ACHN (cell line): ENCODE data around the gene TEP1.
A peak's percentile ranks its signal among the peaks of the same experiment; 100 is the strongest.
"Not testable (repeated sequence)": the region's sequence is repeated elsewhere in the genome, so short reads cannot be mapped to it uniquely, and the experiment has no call there.

Source experiments
- DNase-seq: peaks from one replicate; pipeline ENCODE4 v3.0.0-alpha.2; 2015
- in situ Hi-C: cut with HindIII; loops from 2 replicates; pipeline ENCODE4 v1.10.0; 2017; ENCODE audit warnings: low sequenced_read_pairs, low pct_ligation_motif_present, low pct_unique_long_range_greater_than_20kb

TEP1 gene

DNA sequence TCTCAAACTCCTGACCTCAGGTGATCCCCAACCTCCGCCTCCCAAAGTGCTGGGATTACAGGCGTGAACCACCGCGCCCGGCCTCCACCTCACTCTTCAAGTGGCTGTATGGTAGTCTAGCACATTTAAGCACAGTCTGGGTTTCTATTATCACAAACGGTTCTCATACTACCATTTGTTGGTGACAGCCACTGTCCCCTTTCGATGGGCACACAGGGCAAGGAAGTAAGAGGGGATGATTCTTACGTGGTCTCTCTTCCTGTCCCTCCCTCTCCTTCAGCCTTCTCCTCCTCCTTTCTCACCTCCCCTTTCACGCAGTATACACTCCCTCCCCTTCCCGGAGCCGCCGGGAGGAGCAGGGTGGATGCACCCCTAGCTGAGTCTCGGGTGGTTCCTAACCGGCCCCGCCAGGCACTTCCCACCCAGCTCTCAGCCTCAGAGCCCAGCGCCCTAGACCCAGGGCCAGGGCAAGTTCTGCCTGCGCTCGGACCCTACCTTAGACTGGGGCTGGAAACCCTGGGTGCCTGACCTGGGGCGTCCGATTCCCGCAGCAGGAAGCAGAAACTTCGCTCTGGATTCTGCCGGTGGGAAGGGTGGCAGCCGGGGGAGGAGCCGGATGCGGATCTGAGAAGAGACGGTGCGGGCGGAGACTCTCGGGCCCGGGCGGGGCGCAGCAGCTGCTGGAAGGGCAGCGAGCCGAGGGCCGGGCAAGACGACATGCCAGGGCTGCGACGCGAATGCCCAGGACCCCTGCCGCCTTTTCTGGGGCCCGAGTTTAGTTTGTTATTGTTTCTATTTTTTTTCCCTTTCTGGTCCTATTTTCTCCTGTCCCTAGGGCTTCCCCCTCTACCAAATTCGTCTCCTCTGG is at the start of gene TEP1:
Gene TEP1 (minus strand): TSS at position 626 of the 868 bp plus-strand sequence. CDS start 5,062 bp downstream, outside the sequence.
- in situ Hi-C loops: no loop called here
- peak; percentile 83 for DNase-seq

GRCh38 chr14:20461225-20462141 is 48.2 kb upstream of the TEP1 start, which contains the start of gene PIP4P1:
TSS of gene PIP4P1 (minus strand) at chr14:20461434. CDS start at chr14:20461325, 109 bp downstream.
- peak; percentile 99 for DNase-seq
- in situ Hi-C loops: no loop called here

GRCh38 chr14:20460458-20461224 is 47.3 kb upstream of the TEP1 start:
- in situ Hi-C loops: no loop called here
- peak; percentile 18 for DNase-seq

DNA sequence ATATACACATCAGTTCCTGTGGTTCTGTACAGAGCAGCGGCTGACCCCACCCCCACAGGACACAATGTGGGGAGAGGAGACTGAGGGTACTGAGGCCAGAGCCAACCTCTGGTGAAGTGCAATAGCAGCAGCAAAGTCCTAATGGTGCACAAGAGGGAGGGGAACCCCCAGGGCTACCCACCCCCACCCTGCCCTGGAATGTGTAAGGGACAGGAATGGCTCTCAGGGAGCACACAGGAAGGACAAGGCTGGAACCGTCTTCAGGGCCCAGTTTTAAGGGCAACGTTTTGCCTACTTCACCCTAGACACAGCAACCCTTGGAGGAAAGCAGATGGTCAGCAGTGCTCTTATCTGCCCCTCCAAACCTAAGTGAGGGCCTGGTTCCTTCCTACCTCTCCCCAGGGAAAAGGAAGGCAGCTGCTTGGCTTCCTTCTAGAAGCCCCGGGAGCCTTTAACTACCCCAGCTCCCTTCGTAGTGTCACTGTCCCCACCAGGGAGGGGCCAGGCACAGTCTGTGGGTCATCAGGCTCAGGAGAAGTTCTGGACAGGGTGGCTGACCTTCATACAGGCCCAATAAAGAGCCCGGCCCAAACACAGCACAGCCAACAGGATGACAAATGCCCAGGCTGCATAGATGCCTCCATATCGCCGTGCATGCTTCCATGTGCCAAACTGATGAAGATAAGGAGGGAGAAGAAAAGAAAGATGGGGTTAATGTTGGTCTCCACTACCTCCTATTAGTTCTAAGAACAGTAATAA is 44.9 kb upstream of the TEP1 start:
- DNase-seq: no peak
- in situ Hi-C loops: no loop called here

GRCh38 chr14:20456971-20457370 is 43.7 kb upstream of the TEP1 start:
- no peak for DNase-seq
- in situ Hi-C loops: no loop called here

- in situ Hi-C loops: no loop called here
- peak; percentile 84 for DNase-seq
These were observed 42.3 kb upstream of the TEP1 start for GRCh38 chr14:20455355-20456300.

- in situ Hi-C loops: no loop called here
- peak; percentile 97 for DNase-seq
These were observed 41.4 kb upstream of the TEP1 start, which contains the start of the genes APEX1 and OSGEP for GRCh38 chr14:20454516-20455354. TSS of gene APEX1 (plus strand) at chr14:20455226. CDS start at chr14:20455646, 420 bp downstream. TSS of gene OSGEP (minus strand) at chr14:20454812. CDS start at chr14:20454683, 129 bp downstream.

DNA sequence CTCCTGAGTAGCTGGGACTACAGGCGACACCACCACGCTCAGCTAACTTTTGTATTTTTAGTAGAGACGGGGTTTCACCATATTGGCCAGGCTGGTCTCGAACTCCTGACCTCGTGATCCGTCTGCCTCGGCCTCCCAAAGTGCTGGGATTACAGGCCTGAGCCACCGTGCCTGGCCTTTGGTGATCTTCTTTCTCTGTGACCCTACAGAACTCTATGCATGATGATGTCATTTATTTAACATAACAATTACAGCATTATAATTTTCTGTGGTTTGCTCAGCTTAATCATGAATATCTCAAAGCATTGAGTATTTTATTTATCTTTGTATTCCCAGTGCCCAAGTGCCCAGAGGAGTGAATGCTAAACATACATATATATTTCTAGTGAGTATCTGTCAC is 39.5 kb upstream of the TEP1 start:
- in situ Hi-C loops, DNase-seq: not testable (repeated sequence)

GRCh38 chr14:20446889-20447288 is 33.6 kb upstream of the TEP1 start:
- no peak for DNase-seq
- in situ Hi-C loops: no loop called here

GRCh38 chr14:20443650-20444049 is 30.3 kb upstream of the TEP1 start:
- DNase-seq, in situ Hi-C loops: not testable (repeated sequence)

GRCh38 chr14:20441461-20441860 is 28.2 kb upstream of the TEP1 start:
- in situ Hi-C loops: no loop called here
- no peak for DNase-seq

GRCh38 chr14:20440882-20441281 is 27.6 kb upstream of the TEP1 start:
- in situ Hi-C loops: no loop called here
- no peak for DNase-seq

GRCh38 chr14:20440465-20440864 is 27.2 kb upstream of the TEP1 start:
- DNase-seq: no peak
- in situ Hi-C loops: no loop called here

DNA sequence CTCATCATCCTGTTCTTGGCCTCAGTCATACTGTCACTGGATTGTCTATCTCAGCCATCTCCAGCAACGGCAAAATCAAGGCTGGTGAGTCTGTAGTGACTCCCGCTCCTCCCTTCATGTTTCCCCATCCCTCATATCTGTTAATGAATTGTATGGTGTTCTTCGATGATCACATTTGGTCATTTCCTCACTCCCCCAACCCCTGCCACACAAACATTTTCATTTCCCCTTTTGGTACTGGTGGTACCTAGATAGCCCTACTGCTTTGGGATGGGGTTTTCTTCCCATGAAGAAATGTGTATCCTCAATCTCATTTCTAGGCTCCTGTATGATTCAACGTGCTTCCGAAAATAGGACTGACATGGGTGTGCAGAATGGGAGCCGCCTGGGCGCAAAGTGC is 25.4 kb upstream of the TEP1 start:
- no peak for DNase-seq
- in situ Hi-C loops: no loop called here

- in situ Hi-C loops: no loop called here
These were observed 23.1 kb upstream of the TEP1 start for GRCh38 chr14:20436363-20436755.

More at GRCh38 chr14:20436363-20436755, 23.1 kb upstream of the TEP1 start:
- DNase-seq: no peak
